Fibroblast of skin of scalp (primary cell): ENCODE data around the gene RNASEH2A.
"Not testable (repeated sequence)": the region's sequence is repeated elsewhere in the genome, so short reads cannot be mapped to it uniquely, and the experiment has no call there.

Source experiments
- DNase-seq: peaks from one replicate; pipeline ENCODE4 v3.0.0-alpha.2; 2013

The RNASEH2A gene

GRCh38 chr19:12794196-12794941 is 12.0 kb upstream of the RNASEH2A start:
- no peak for DNase-seq

- no peak for DNase-seq
Measured at GRCh38 chr19:12794971-12795381, 11.4 kb upstream of the RNASEH2A start.

GRCh38 chr19:12796146-12797071 is 10.0 kb upstream of the RNASEH2A start:
- peak; percentile 83 for DNase-seq

GRCh38 chr19:12797141-12797587 is 9.2 kb upstream of the RNASEH2A start:
- no peak for DNase-seq

- not testable (repeated sequence) for DNase-seq
Measured at GRCh38 chr19:12797607-12798006, 8.8 kb upstream of the RNASEH2A start.

GRCh38 chr19:12799742-12800465 is 6.5 kb upstream of the RNASEH2A start:
- no peak for DNase-seq

GRCh38 chr19:12800466-12800770 is 6.0 kb upstream of the RNASEH2A start:
- DNase-seq, result no peak

GRCh38 chr19:12800923-12801465 is 5.4 kb upstream of the RNASEH2A start:
- DNase-seq, result no peak

GRCh38 chr19:12801466-12802266 is 4.7 kb upstream of the RNASEH2A start, which contains the start of the genes PRDX2 and THSD8:
TSS of gene PRDX2 (minus strand) at chr19:12801800. CDS start at chr19:12801261, 539 bp downstream.
TSS of gene THSD8 (plus strand) at chr19:12802069. CDS start at chr19:12802072, 3 bp downstream.
- DNase-seq, result peak; percentile 54

GRCh38 chr19:12802267-12803106 is 3.9 kb upstream of the RNASEH2A start:
- DNase-seq, result no peak

GRCh38 chr19:12804051-12804450 is 2.3 kb upstream of the RNASEH2A start:
- no peak for DNase-seq

- no peak for DNase-seq
Measured at GRCh38 chr19:12815088-12815487, 8.7 kb downstream of the RNASEH2A start.

- DNase-seq, result not testable (repeated sequence)
Measured at GRCh38 chr19:12817188-12817587, 10.8 kb downstream of the RNASEH2A start.

- DNase-seq, result not testable (repeated sequence)
Measured at GRCh38 chr19:12817810-12818209, 11.4 kb downstream of the RNASEH2A start.

- DNase-seq, result no peak
Measured at GRCh38 chr19:12821761-12822160, 15.4 kb downstream of the RNASEH2A start.

- DNase-seq, result peak; percentile 67
Measured at GRCh38 chr19:12825254-12826131, 19.1 kb downstream of the RNASEH2A start.

- DNase-seq, result no peak
Measured at GRCh38 chr19:12828494-12828893, 22.1 kb downstream of the RNASEH2A start.

GRCh38 chr19:12833418-12833737 is 27.0 kb downstream of the RNASEH2A start:
- no peak for DNase-seq

- DNase-seq, result peak; percentile 28
Measured at GRCh38 chr19:12833738-12834565, 27.6 kb downstream of the RNASEH2A start.
